ENCODE measurements around the gene VAV2.

GRCh38 chr9:133713960-133714495 is 278.1 kb downstream of the VAV2 start:
- TF ChIP-seq CTCF (IDR thresholded peaks at IDR 0.05; ENCODE audit: insufficient read depth, low read length, poor library complexity, severe bottlenecking) (no peak), EZH2phosphoT487 (conservative IDR thresholded peaks at IDR 0.05; ENCODE audit: low read length) (no peak)
